Measurements from ENCODE around the gene FMO1. TPM values are rescaled to one million over a fixed set of nuclear protein-coding genes. Genes with fewer than 3 reads are reported as not detected.
"Not testable (repeated sequence)": the region's sequence is repeated elsewhere in the genome, so short reads cannot be mapped to it uniquely, and the experiment has no call there.

The FMO1 gene
- total RNA-seq, 2 donors from 2014 or later: not detected

DNA sequence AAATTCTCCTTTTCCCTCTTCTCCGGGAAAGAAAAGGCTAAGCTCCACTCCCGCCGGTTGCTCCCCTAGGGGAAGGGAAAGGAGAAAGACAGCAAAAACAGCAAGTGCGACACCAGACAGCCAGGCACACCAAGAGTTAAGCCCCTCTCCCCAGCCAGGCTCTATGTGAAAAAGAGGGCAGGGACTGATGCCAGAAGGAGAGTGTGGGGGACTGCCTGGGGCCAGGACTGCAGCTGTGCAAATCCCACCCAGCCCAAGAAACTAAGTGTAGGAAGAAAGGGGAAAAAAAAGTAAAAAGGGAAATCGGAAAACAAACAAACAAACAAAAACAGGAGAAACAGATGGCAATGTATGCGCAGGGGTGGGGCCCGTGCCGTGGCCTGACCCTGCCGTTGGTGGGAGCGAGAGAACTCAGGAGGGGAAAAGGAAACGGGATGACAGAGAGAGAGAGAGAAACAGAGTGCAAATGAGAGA is 27.7 kb upstream of the FMO1 start:
- H3K4me3 Mint-ChIP-seq: no peak overlapping the region
- no peaks in the 10 kb centered on the region for H3K9me3 Mint-ChIP-seq
- no peak for ATAC-seq
- no peaks in the 10 kb centered on the region for H3K36me3 Mint-ChIP-seq
- peaks cover 11 to 29% of the 10 kb centered on the region in 2 donors for H3K27me3 Mint-ChIP-seq
- no peak overlapping the region for H3K27ac Mint-ChIP-seq
- no peak for DNase-seq (ENCODE audit: low spot score)
- H3K4me1 Mint-ChIP-seq (ENCODE audit: low read depth in 2 of 2): no peaks in the 10 kb centered on the region

DNA sequence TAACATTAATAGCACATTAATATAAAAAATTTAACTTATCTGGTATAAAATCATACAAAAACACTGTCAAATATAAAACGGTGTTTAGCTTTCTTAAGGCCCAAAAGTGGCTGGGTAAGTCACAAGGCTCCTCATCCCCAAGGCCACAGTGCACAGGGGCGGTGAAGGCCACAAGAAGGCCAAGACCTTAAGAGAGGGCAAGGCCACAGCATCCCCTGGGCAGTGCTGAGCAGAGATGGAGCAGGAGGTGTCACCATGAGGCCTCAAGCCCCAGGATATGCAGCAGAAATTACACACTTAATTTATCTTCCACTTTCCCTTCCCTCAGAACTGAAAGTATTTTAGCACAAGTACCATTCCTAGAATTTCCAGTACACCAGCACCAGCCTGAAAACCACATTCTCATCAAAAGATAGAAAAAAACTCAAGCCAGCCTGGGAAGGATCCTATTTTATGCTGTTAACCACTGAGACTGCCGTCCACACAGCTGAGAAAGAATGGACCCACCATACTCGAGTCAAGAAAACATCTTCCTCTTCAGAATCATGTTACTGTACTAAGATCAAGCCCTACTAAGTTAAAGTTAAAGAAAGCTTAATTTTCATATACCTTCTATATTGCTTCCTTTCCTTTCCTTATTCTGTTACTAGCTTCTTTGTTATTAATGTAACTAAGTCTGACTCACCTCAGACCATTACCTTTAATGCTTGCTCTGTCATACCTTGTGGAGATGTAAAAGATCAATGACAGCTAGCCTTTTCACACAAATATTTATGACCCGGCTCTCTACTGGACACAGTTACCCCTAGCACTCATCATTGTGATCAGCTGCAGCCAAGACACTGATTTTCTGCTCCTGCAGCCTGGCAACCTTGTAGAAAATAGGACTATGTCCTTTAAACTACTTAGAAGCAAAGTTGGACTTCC is 26.4 kb upstream of the FMO1 start:
- Mint-ChIP-seq H3K4me1 (ENCODE audit: low read depth in 2 of 2) (no peaks in the 10 kb centered on the region), H3K9me3 (no peaks in the 10 kb centered on the region), H3K4me3 (no peak overlapping the region), H3K27ac (no peak overlapping the region), H3K36me3 (no peaks in the 10 kb centered on the region), H3K27me3 (peaks cover 13 to 29% of the 10 kb centered on the region in 2 donors)
- DNase-seq (ENCODE audit: low spot score) (no peak), ATAC-seq (no peak)

GRCh38 chr1:171222936-171223335 is 25.4 kb upstream of the FMO1 start:
- ATAC-seq: no peak
- Mint-ChIP-seq H3K27ac (no peak overlapping the region), H3K4me1 (ENCODE audit: low read depth in 2 of 2) (no peaks in the 10 kb centered on the region), H3K27me3 (peaks cover 15 to 39% of the 10 kb centered on the region in 2 donors), H3K9me3 (no peaks in the 10 kb centered on the region), H3K36me3 (no peaks in the 10 kb centered on the region), H3K4me3 (no peak overlapping the region)
- DNase-seq (ENCODE audit: low spot score): no peak

- H3K9me3 Mint-ChIP-seq; H3K4me1 Mint-ChIP-seq (ENCODE audit: low read depth in 2 of 2); H3K4me3 Mint-ChIP-seq; ATAC-seq; H3K36me3 Mint-ChIP-seq; DNase-seq (ENCODE audit: low spot score); H3K27ac Mint-ChIP-seq: not testable (repeated sequence)
- H3K27me3 Mint-ChIP-seq: peaks cover 11 to 27% of the 10 kb centered on the region in 2 donors
Observed at GRCh38 chr1:171224257-171224656, 24.0 kb upstream of the FMO1 start.

DNA sequence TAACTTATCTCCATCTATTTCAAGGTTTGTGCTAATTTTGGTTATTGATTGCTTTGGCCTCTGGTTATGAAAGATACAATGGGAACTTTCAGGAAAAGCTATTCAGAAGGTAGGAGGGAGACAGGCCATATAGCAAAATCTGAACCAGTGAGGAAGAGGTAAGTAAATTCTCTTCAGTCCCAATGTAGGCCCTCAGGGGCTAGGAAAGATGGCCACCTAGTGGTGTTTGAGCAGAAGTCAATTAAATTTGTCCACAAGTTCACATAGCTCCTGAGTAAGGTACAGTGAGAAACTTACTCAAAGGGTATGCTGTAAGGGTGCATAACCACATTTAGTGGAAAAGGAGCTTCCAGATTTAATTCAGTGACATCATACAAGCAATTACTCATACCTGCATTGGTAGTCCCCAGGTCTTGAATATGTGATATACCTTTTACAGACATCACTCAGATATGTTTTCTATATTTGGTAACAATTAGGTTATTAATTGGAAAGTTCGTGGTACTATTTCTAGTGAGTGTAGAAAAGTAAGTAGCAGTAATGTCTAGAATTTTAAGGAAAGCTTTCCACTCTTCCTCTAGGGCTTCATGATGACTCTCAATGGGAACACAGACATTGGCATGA is 21.4 kb upstream of the FMO1 start:
- no peak overlapping the region for H3K27ac Mint-ChIP-seq
- peaks cover 6 to 17% of the 10 kb centered on the region in 2 donors for H3K27me3 Mint-ChIP-seq
- ATAC-seq (no peak), DNase-seq (ENCODE audit: low spot score) (no peak)
- no peaks in the 10 kb centered on the region for H3K4me1 Mint-ChIP-seq (ENCODE audit: low read depth in 2 of 2)
- H3K4me3 Mint-ChIP-seq: no peak overlapping the region
- no peaks in the 10 kb centered on the region for H3K9me3 Mint-ChIP-seq
- no peaks in the 10 kb centered on the region for H3K36me3 Mint-ChIP-seq

DNA sequence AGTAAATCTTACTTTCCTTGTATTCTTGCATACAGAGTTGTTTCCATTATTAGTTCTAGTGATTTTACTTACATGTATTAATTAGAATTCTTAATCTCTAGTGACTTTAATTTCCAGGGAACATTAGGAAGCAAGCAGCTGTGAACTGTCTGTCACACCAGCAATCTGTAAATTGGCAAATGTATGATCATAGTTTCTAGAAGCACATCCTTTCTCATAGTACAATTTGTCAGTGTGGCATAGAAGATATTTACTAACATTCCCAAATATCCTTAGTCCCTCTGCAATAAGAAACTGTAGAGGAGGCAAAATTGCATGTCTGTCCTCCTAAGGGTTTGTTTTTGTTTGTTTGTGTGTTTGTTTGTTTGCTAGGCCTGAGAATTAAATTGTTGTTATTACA is 17.0 kb upstream of the FMO1 start:
- no peak overlapping the region for H3K27ac Mint-ChIP-seq
- H3K36me3 Mint-ChIP-seq: no peaks in the 10 kb centered on the region
- H3K9me3 Mint-ChIP-seq: peaks cover 3% of the 10 kb centered on the region
- H3K27me3 Mint-ChIP-seq: peaks cover 11 to 34% of the 10 kb centered on the region in 2 donors
- DNase-seq (ENCODE audit: low spot score) (no peak), ATAC-seq (no peak)
- H3K4me3 Mint-ChIP-seq: no peak overlapping the region
- H3K4me1 Mint-ChIP-seq (ENCODE audit: low read depth in 2 of 2): no peaks in the 10 kb centered on the region

DNA sequence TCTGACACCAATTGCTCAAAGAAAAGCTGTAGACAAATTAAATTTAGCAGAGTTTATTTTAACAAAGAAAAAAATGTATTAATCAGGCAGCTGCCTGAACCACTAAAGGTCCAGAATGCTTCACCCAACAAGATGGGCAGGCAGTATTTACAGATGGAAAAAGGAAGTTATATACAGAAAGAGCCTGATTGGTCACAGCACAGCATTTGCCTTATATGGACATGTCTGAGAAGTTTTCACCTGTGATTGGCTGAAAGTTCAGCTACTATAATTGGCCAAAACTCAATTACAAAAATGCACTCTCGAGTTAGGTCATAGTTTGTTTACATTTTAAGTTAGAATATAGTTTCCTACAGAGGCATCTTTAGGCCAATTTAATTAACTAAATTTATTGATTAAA is 15.1 kb upstream of the FMO1 start:
- no peaks in the 10 kb centered on the region for H3K4me1 Mint-ChIP-seq (ENCODE audit: low read depth in 2 of 2)

GRCh38 chr1:171236231-171236630 is 12.1 kb upstream of the FMO1 start:
- not testable (repeated sequence) for ATAC-seq; DNase-seq (ENCODE audit: low spot score); H3K27ac Mint-ChIP-seq; H3K4me1 Mint-ChIP-seq (ENCODE audit: low read depth in 2 of 2); H3K4me3 Mint-ChIP-seq
- Mint-ChIP-seq H3K9me3 (peaks cover 16% of the 10 kb centered on the region), H3K27me3 (peaks cover 24 to 49% of the 10 kb centered on the region in 2 donors), H3K36me3 (peaks cover 19% of the 10 kb centered on the region)

More for the DNA sequence above, 15.1 kb upstream of the FMO1 start:
- no peaks in the 10 kb centered on the region for H3K36me3 Mint-ChIP-seq
- no peak overlapping the region for H3K4me3 Mint-ChIP-seq
- H3K9me3 Mint-ChIP-seq: peaks cover 3% of the 10 kb centered on the region
- peaks cover 9 to 29% of the 10 kb centered on the region in 2 donors for H3K27me3 Mint-ChIP-seq
- H3K27ac Mint-ChIP-seq: no peak overlapping the region
- ATAC-seq (no peak), DNase-seq (ENCODE audit: low spot score) (no peak)

- Mint-ChIP-seq H3K27ac (no peak overlapping the region), H3K9me3 (peaks cover 7% of the 10 kb centered on the region), H3K27me3 (peaks cover 33 to 37% of the 10 kb centered on the region in 2 donors), H3K4me1 (ENCODE audit: low read depth in 2 of 2) (no peaks in the 10 kb centered on the region), H3K36me3 (peaks cover 13% of the 10 kb centered on the region), H3K4me3 (no peak overlapping the region)
- DNase-seq (ENCODE audit: low spot score) (no peak), ATAC-seq (no peak)
Observed at GRCh38 chr1:171243878-171244277, 4.4 kb upstream of the FMO1 start.

DNA sequence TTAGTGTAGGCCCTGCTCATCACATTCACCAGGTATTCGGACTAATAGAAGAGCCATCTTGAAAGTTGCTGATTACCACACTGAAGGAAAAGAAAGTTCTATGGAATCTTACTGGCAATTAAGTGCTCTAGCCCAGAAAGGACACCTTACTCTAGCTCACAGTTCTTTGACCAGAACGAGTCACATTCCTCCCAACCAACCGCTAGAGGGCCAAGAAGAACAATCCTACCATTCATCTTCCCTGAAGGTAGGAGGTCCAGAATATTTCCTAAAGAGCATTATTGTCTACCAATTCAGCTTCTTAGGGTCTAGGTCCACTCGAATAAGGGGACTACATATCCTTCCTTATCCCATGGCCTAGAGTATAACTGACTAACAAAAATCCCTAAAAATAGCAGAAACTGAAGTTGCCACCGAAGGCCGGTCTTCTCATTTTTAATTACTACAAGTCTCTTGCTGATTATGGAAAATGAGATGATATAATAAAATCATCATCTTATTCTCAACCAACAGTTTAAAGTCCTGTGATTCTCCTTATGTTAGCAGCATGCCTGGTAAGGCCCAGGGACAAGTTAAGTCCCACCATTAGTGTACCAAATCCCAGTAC is 2.7 kb upstream of the FMO1 start:
- Mint-ChIP-seq H3K9me3 (no peaks in the 10 kb centered on the region), H3K27me3 (peaks cover 27 to 35% of the 10 kb centered on the region in 2 donors), H3K4me1 (ENCODE audit: low read depth in 2 of 2) (no peaks in the 10 kb centered on the region), H3K4me3 (no peak overlapping the region), H3K36me3 (no peaks in the 10 kb centered on the region), H3K27ac (no peak overlapping the region)
- no peak for DNase-seq (ENCODE audit: low spot score)
- no peak for ATAC-seq

DNA sequence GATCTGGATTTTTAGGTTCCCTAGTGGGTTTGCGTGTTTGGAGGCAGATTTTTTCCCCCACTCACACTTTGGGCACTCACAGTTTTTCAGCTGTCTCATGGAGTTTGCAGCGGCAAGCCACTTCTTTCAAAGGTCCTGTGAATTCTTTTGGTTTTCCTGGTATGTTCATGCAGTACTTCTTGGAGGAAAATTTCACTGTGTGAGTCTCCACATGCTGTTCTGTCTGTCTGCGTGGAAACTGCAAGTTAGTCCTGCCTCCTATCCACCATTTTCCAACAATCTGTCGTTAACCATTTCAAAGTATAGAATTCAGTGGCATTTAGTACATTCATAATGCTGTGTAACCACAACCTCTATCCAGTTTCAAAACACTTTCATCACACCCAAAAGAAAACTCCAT is 793 bp upstream of the FMO1 start:
- H3K36me3 Mint-ChIP-seq: no peaks in the 10 kb centered on the region
- peaks cover 26 to 38% of the 10 kb centered on the region in 2 donors for H3K27me3 Mint-ChIP-seq
- peaks cover 0 to 2% of the 10 kb centered on the region in 2 donors for H3K4me1 Mint-ChIP-seq (ENCODE audit: low read depth in 2 of 2)

DNA sequence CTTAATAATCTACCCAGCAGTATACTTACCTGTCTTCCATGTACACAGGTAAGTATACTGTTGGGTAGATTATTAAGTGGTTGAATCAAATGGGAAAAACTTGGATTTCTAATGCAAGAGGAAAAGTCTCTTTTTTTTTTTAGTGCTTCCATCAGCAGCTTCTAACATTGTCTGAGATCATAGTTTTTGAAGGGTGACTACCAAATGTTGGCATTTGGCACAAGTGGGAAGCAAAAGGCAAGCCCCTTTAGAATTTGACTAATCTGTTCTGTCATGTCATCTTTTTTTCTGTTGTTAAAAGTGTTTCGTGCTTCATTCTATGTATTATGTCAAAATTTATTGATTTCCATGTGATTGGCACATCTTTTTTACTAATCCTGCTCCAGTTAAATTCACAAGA is 547 bp downstream of the FMO1 start:
- Mint-ChIP-seq H3K27ac (no peak overlapping the region), H3K4me1 (ENCODE audit: low read depth in 2 of 2) (peaks cover 0 to 3% of the 10 kb centered on the region in 2 donors), H3K9me3 (no peaks in the 10 kb centered on the region), H3K4me3 (no peak overlapping the region), H3K36me3 (no peaks in the 10 kb centered on the region), H3K27me3 (peaks cover 28 to 32% of the 10 kb centered on the region in 2 donors)
- DNase-seq (ENCODE audit: low spot score) (no peak), ATAC-seq (no peak)

More for the DNA sequence above, 793 bp upstream of the FMO1 start:
- no peak overlapping the region for H3K4me3 Mint-ChIP-seq
- no peaks in the 10 kb centered on the region for H3K9me3 Mint-ChIP-seq
- no peak overlapping the region for H3K27ac Mint-ChIP-seq
- ATAC-seq (no peak), DNase-seq (ENCODE audit: low spot score) (no peak)

- no peak overlapping the region for H3K27ac Mint-ChIP-seq
- H3K4me1 Mint-ChIP-seq (ENCODE audit: low read depth in 2 of 2): peaks cover 0 to 3% of the 10 kb centered on the region in 2 donors
- H3K27me3 Mint-ChIP-seq: peaks cover 31 to 36% of the 10 kb centered on the region in 2 donors
- ATAC-seq (no peak), DNase-seq (ENCODE audit: low spot score) (no peak)
- H3K36me3 Mint-ChIP-seq: no peaks in the 10 kb centered on the region
- H3K9me3 Mint-ChIP-seq: no peaks in the 10 kb centered on the region
- no peak overlapping the region for H3K4me3 Mint-ChIP-seq
Observed at GRCh38 chr1:171250263-171250662, 2.0 kb downstream of the FMO1 start.

Measured in natural killer cell treated with Interleukin-12 subunit alpha and Interleukin-12 subunit beta and Interleukin-15 and Interleukin-18, amount 100 ng/mL, for 72 hours (primary cell).